ENCODE data around the gene ADAM17. TPM values are rescaled to one million over a fixed set of nuclear protein-coding genes. Genes with fewer than 3 reads are reported as not detected.
A peak's percentile ranks its signal among the peaks of the same experiment; 100 is the strongest.
"Not testable (repeated sequence)": the region's sequence is repeated elsewhere in the genome, so short reads cannot be mapped to it uniquely, and the experiment has no call there.

The ADAM17 gene
- total RNA-seq, 2 donors from 2014 or later, result 27.2 to 34.0 TPM

- DNase-seq (no peak), ATAC-seq (no peak)
- no peaks in the 10 kb centered on the region for H3K27me3 Mint-ChIP-seq
- peaks cover 2% of the 10 kb centered on the region for H3K36me3 Mint-ChIP-seq (ENCODE audit: low read depth)
- H3K4me1 Mint-ChIP-seq, result peaks cover 8% of the 10 kb centered on the region
- no peaks in the 10 kb centered on the region for H3K9me3 ChIP-seq (ENCODE audit: control insufficient read depth, low read length, poor library complexity, severe bottlenecking)
- peak overlapping the region; percentile 34 for H3K27ac Mint-ChIP-seq
- H3K4me3 Mint-ChIP-seq, result no peak overlapping the region
Measured at GRCh38 chr2:9527995-9528787, 27.4 kb downstream of the ADAM17 start.

GRCh38 chr2:9525266-9525665 is 30.4 kb downstream of the ADAM17 start:
- Mint-ChIP-seq H3K4me3 (no peak overlapping the region), H3K36me3 (ENCODE audit: low read depth) (peaks cover 6% of the 10 kb centered on the region), H3K4me1 (peaks cover 8% of the 10 kb centered on the region), H3K27ac (peak overlapping the region; percentile 29), H3K27me3 (no peaks in the 10 kb centered on the region)
- no peak for DNase-seq
- no peaks in the 10 kb centered on the region for H3K9me3 ChIP-seq (ENCODE audit: control insufficient read depth, low read length, poor library complexity, severe bottlenecking)
- no peak for ATAC-seq

- H3K36me3 Mint-ChIP-seq (ENCODE audit: low read depth), result peaks cover 6% of the 10 kb centered on the region
- DNase-seq (no peak), ATAC-seq (no peak)
- no peaks in the 10 kb centered on the region for H3K27me3 Mint-ChIP-seq
- no peak overlapping the region for H3K4me3 Mint-ChIP-seq
- peak overlapping the region; percentile 29 for H3K27ac Mint-ChIP-seq
- H3K4me1 Mint-ChIP-seq, result peaks cover 8% of the 10 kb centered on the region
- H3K9me3 ChIP-seq (ENCODE audit: control insufficient read depth, low read length, poor library complexity, severe bottlenecking), result no peaks in the 10 kb centered on the region
Measured at GRCh38 chr2:9524291-9524690, 31.3 kb downstream of the ADAM17 start.

GRCh38 chr2:9519250-9519649 is 36.4 kb downstream of the ADAM17 start:
- H3K9me3 ChIP-seq (ENCODE audit: control insufficient read depth, low read length, poor library complexity, severe bottlenecking), result no peaks in the 10 kb centered on the region
- H3K27ac Mint-ChIP-seq, result no peak overlapping the region
- H3K36me3 Mint-ChIP-seq (ENCODE audit: low read depth), result peaks cover 9% of the 10 kb centered on the region
- H3K4me1 Mint-ChIP-seq, result peaks cover 3% of the 10 kb centered on the region
- DNase-seq (no peak), ATAC-seq (no peak)
- no peak overlapping the region for H3K4me3 Mint-ChIP-seq
- H3K27me3 Mint-ChIP-seq, result no peaks in the 10 kb centered on the region

- peaks cover 3% of the 10 kb centered on the region for H3K4me1 Mint-ChIP-seq
- no peaks in the 10 kb centered on the region for H3K27me3 Mint-ChIP-seq
- H3K9me3 ChIP-seq (ENCODE audit: control insufficient read depth, low read length, poor library complexity, severe bottlenecking), result no peaks in the 10 kb centered on the region
- no peak overlapping the region for H3K27ac Mint-ChIP-seq
- ATAC-seq (no peak), DNase-seq (no peak)
- no peak overlapping the region for H3K4me3 Mint-ChIP-seq
- peaks cover 9% of the 10 kb centered on the region for H3K36me3 Mint-ChIP-seq (ENCODE audit: low read depth)
Measured at GRCh38 chr2:9518780-9519179, 36.9 kb downstream of the ADAM17 start.

- DNase-seq (no peak), ATAC-seq (no peak)
- H3K9me3 ChIP-seq (ENCODE audit: control insufficient read depth, low read length, poor library complexity, severe bottlenecking), result no peaks in the 10 kb centered on the region
- peaks cover 13% of the 10 kb centered on the region for H3K36me3 Mint-ChIP-seq (ENCODE audit: low read depth)
- H3K4me3 Mint-ChIP-seq, result no peak overlapping the region
- H3K27me3 Mint-ChIP-seq, result no peaks in the 10 kb centered on the region
- H3K4me1 Mint-ChIP-seq, result peaks cover 3% of the 10 kb centered on the region
- H3K27ac Mint-ChIP-seq, result no peak overlapping the region
Measured at GRCh38 chr2:9518163-9518562, 37.5 kb downstream of the ADAM17 start.

- Mint-ChIP-seq H3K36me3 (ENCODE audit: low read depth) (peaks cover 13% of the 10 kb centered on the region), H3K27ac (peak overlapping the region; percentile 25), H3K4me3 (no peak overlapping the region), H3K4me1 (peaks cover 3% of the 10 kb centered on the region), H3K27me3 (no peaks in the 10 kb centered on the region)
- DNase-seq (no peak), ATAC-seq (no peak)
- H3K9me3 ChIP-seq (ENCODE audit: control insufficient read depth, low read length, poor library complexity, severe bottlenecking), result no peaks in the 10 kb centered on the region
Measured at GRCh38 chr2:9517118-9517782, 38.4 kb downstream of the ADAM17 start.

- not testable (repeated sequence) for H3K27me3 Mint-ChIP-seq; H3K4me3 Mint-ChIP-seq; DNase-seq; H3K4me1 Mint-ChIP-seq; ATAC-seq; H3K9me3 ChIP-seq (ENCODE audit: control insufficient read depth, low read length, poor library complexity, severe bottlenecking)
- H3K36me3 Mint-ChIP-seq (ENCODE audit: low read depth), result peaks cover 11% of the 10 kb centered on the region
- peak overlapping the region; percentile 14 for H3K27ac Mint-ChIP-seq
Measured at GRCh38 chr2:9513946-9514345, 41.7 kb downstream of the ADAM17 start.

- no peak for ATAC-seq
- no peaks in the 10 kb centered on the region for H3K9me3 ChIP-seq (ENCODE audit: control insufficient read depth, low read length, poor library complexity, severe bottlenecking)
- H3K4me3 Mint-ChIP-seq, result no peak overlapping the region
- peaks cover 7% of the 10 kb centered on the region for H3K4me1 Mint-ChIP-seq
- peaks cover 6% of the 10 kb centered on the region for H3K36me3 Mint-ChIP-seq (ENCODE audit: low read depth)
- H3K27ac Mint-ChIP-seq, result no peak overlapping the region
- DNase-seq, result no peak
- H3K27me3 Mint-ChIP-seq, result no peaks in the 10 kb centered on the region
Measured at GRCh38 chr2:9508931-9509330, 46.7 kb downstream of the ADAM17 start.

- DNase-seq (no peak), ATAC-seq (no peak)
- peaks cover 6% of the 10 kb centered on the region for H3K36me3 Mint-ChIP-seq (ENCODE audit: low read depth)
- H3K4me1 Mint-ChIP-seq, result peaks cover 12% of the 10 kb centered on the region
- H3K27me3 Mint-ChIP-seq, result no peaks in the 10 kb centered on the region
- no peak overlapping the region for H3K4me3 Mint-ChIP-seq
- H3K27ac Mint-ChIP-seq, result no peak overlapping the region
- H3K9me3 ChIP-seq (ENCODE audit: control insufficient read depth, low read length, poor library complexity, severe bottlenecking), result no peaks in the 10 kb centered on the region
Measured at GRCh38 chr2:9498210-9498609, 57.4 kb downstream of the ADAM17 start.

GRCh38 chr2:9497017-9497416 is 58.6 kb downstream of the ADAM17 start:
- ATAC-seq (no peak), DNase-seq (no peak)
- H3K4me1 Mint-ChIP-seq, result peaks cover 13% of the 10 kb centered on the region
- no peaks in the 10 kb centered on the region for H3K9me3 ChIP-seq (ENCODE audit: control insufficient read depth, low read length, poor library complexity, severe bottlenecking)
- peaks cover 6% of the 10 kb centered on the region for H3K36me3 Mint-ChIP-seq (ENCODE audit: low read depth)
- no peak overlapping the region for H3K4me3 Mint-ChIP-seq
- H3K27ac Mint-ChIP-seq, result peak overlapping the region; percentile 51
- no peaks in the 10 kb centered on the region for H3K27me3 Mint-ChIP-seq

- DNase-seq (no peak), ATAC-seq (no peak)
- no peaks in the 10 kb centered on the region for H3K9me3 ChIP-seq (ENCODE audit: control insufficient read depth, low read length, poor library complexity, severe bottlenecking)
- H3K27ac Mint-ChIP-seq, result peak overlapping the region; percentile 77
- H3K27me3 Mint-ChIP-seq, result no peaks in the 10 kb centered on the region
- H3K4me3 Mint-ChIP-seq, result no peak overlapping the region
- peaks cover 10% of the 10 kb centered on the region for H3K4me1 Mint-ChIP-seq
- H3K36me3 Mint-ChIP-seq (ENCODE audit: low read depth), result peaks cover 2% of the 10 kb centered on the region
Measured at GRCh38 chr2:9494081-9494480, 61.5 kb downstream of the ADAM17 start.

- peak overlapping the region; percentile 77 for H3K27ac Mint-ChIP-seq
- peaks cover 2% of the 10 kb centered on the region for H3K36me3 Mint-ChIP-seq (ENCODE audit: low read depth)
- no peaks in the 10 kb centered on the region for H3K27me3 Mint-ChIP-seq
- ATAC-seq (no peak), DNase-seq (no peak)
- no peaks in the 10 kb centered on the region for H3K9me3 ChIP-seq (ENCODE audit: control insufficient read depth, low read length, poor library complexity, severe bottlenecking)
- H3K4me1 Mint-ChIP-seq, result peaks cover 8% of the 10 kb centered on the region
- H3K4me3 Mint-ChIP-seq, result no peak overlapping the region
Measured at GRCh38 chr2:9493478-9493877, 62.2 kb downstream of the ADAM17 start.

GRCh38 chr2:9492927-9493326 is 62.7 kb downstream of the ADAM17 start:
- H3K9me3 ChIP-seq (ENCODE audit: control insufficient read depth, low read length, poor library complexity, severe bottlenecking), result no peaks in the 10 kb centered on the region
- Mint-ChIP-seq H3K36me3 (ENCODE audit: low read depth) (peaks cover 2% of the 10 kb centered on the region), H3K4me1 (peaks cover 8% of the 10 kb centered on the region), H3K4me3 (no peak overlapping the region), H3K27ac (peak overlapping the region; percentile 77), H3K27me3 (no peaks in the 10 kb centered on the region)
- ATAC-seq (no peak), DNase-seq (no peak)
